SK-N-SH (cell line): ENCODE results near the gene WDR49. TPM values are rescaled to one million over a fixed set of nuclear protein-coding genes. Genes with fewer than 3 reads are reported as not detected.

Source experiments
- CTCF ChIA-PET: fragments of 300-600, 350-600 bp; formaldehyde crosslinking; extraction: SDS; loops from one replicate; lab custom pipeline; 2021; lab: Yijun Ruan, JAX
- POLR2A ChIA-PET: fragments of 350-600 bp; sonication (Branson Sonifier 250); formaldehyde crosslinking; extraction: SDS; loops from one replicate; lab custom pipeline; 2020; ENCODE audit warnings: antibody characterized with exemption, inconsistent platforms; lab: Yijun Ruan, JAX
- DNase-seq: peaks from one replicate; pipeline ENCODE4 v3.0.0; 2012
- H2AFZ ChIP-seq: fragments of 200-600 bp; sonication (generic); 2 replicates; pipeline ENCODE4 v1.8.1; 2016; ENCODE audit warnings: antibody characterized with exemption, mild to moderate bottlenecking, low read depth
- H3F3A ChIP-seq: fragments of 200-600 bp; sonication (generic); replicated peaks from 2 replicates; pipeline ENCODE3; 2016; ENCODE audit warnings: antibody characterized with exemption, mild to moderate bottlenecking; ENCODE audit not compliant: insufficient read depth
- H3K27ac ChIP-seq, 2 experiments: fragments of 200-500 bp in 1 of 2; fragments of 200-600 bp in 1 of 2; sonication (Bioruptor generic) in 1 of 2; sonication (generic), shearing (Covaris generic) in 1 of 2; 2 replicates each; pipeline versions ENCODE4 v1.5.1 to v1.6.1; 2014 to 2016; ENCODE audit warnings: low read depth in 2 of 2, inconsistent platforms in 1 of 2, low read length in 1 of 2, mild to moderate bottlenecking in 1 of 2, mixed read lengths in 1 of 2
- H3K27me3 ChIP-seq: fragments of 200-600 bp; sonication (generic), shearing (Covaris generic); 2 replicates; pipeline ENCODE4 v1.6.1; 2016; ENCODE audit warnings: mixed run types; ENCODE audit not compliant: insufficient read depth
- H3K36me3 ChIP-seq, 2 experiments: fragments of 200-500 bp in 1 of 2; fragments of 200-600 bp in 1 of 2; sonication (Bioruptor generic) in 1 of 2; sonication (generic) in 1 of 2; replicated peaks in 1 of 2; 2 replicates each; pipeline versions ENCODE3 to v1.5.1; 2014 to 2016; ENCODE audit warnings: low read length in 1 of 2, mild to moderate bottlenecking in 1 of 2; ENCODE audit not compliant: insufficient read depth in 2 of 2, control insufficient read depth in 1 of 2
- H3K4me1 ChIP-seq, 2 experiments: fragments of 200-500 bp in 1 of 2; fragments of 200-600 bp in 1 of 2; sonication (Bioruptor generic) in 1 of 2; sonication (generic), shearing (Covaris generic) in 1 of 2; 2 replicates each; pipeline versions ENCODE4 v1.5.1 to v1.6.1; 2014 to 2016; ENCODE audit warnings: low read depth in 1 of 2, low read length in 1 of 2, mixed run types in 1 of 2; ENCODE audit not compliant: insufficient read depth in 2 of 2, control insufficient read depth in 1 of 2
- H3K4me2 ChIP-seq: fragments of 200-600 bp; sonication (generic), shearing (Covaris generic); 2 replicates; pipeline ENCODE4 v1.6.1; 2017; ENCODE audit warnings: mixed run types
- H3K4me3 ChIP-seq, 2 experiments: fragments of 200-500 bp in 1 of 2; fragments of 200-600 bp in 1 of 2; sonication (Bioruptor generic) in 1 of 2; sonication (generic), shearing (Covaris generic) in 1 of 2; 2 replicates each; pipeline versions ENCODE4 v1.5.1 to v1.8.1; 2014 to 2016; ENCODE audit warnings: low read depth in 2 of 2, inconsistent platforms in 1 of 2, low read length in 1 of 2, mild to moderate bottlenecking in 1 of 2, mixed read lengths in 1 of 2, moderate library complexity in 1 of 2
- H3K79me2 ChIP-seq: fragments of 200-600 bp; sonication (generic); 2 replicates; pipeline ENCODE4 v1.8.1; 2017; ENCODE audit warnings: mild to moderate bottlenecking; ENCODE audit not compliant: insufficient read depth
- H3K9ac ChIP-seq: fragments of 200-600 bp; sonication (generic); 2 replicates; pipeline ENCODE4 v1.6.1; 2017; ENCODE audit warnings: mixed run types
- H3K9me2 ChIP-seq: fragments of 200-600 bp; sonication (generic); 2 replicates; pipeline ENCODE4 v1.6.1; 2017; ENCODE audit warnings: mixed run types
- H3K9me3 ChIP-seq: fragments of 200-600 bp; sonication (generic); 2 replicates; pipeline ENCODE4 v1.6.1; 2017; ENCODE audit warnings: mixed run types, mild to moderate bottlenecking, moderate library complexity
- H4K20me1 ChIP-seq: fragments of 200-600 bp; sonication (generic); 2 replicates; pipeline ENCODE4 v1.6.1; 2017; ENCODE audit warnings: mild to moderate bottlenecking, mixed run types; ENCODE audit not compliant: insufficient read depth
- ELF1 ChIP-seq: IDR thresholded peaks from 2 replicates; pipeline ENCODE4 v1.4.0; 2012
- EZH2phosphoT487 ChIP-seq: fragments of 200-600 bp; sonication (generic); IDR thresholded peaks from 2 replicates; pipeline ENCODE4 v1.6.1; 2017; ENCODE audit warnings: low read depth, mixed run types, mild to moderate bottlenecking, antibody characterized with exemption, moderate library complexity, borderline replicate concordance
- FOSL2 ChIP-seq: IDR thresholded peaks from 2 replicates; pipeline ENCODE4 v1.4.0; 2012; ENCODE audit warnings: low read depth, mild to moderate bottlenecking, moderate library complexity, borderline replicate concordance
- FOXJ3 ChIP-seq: sonication (generic); formaldehyde crosslinking; IDR thresholded peaks from 2 replicates; pipeline ENCODE4 v1.5.1; 2020; ENCODE audit warnings: mild to moderate bottlenecking, missing genetic modification reagents
- GABPA ChIP-seq: IDR thresholded peaks from 2 replicates; pipeline ENCODE4 v1.4.0; 2012; ENCODE audit warnings: low read depth, mild to moderate bottlenecking
- JUND ChIP-seq: IDR thresholded peaks from 2 replicates; pipeline ENCODE4 v1.4.0; 2012
- MXI1 ChIP-seq: IDR thresholded peaks from 2 replicates; pipeline ENCODE4 v1.6.1; 2012; ENCODE audit warnings: mild to moderate bottlenecking, low read depth, low read length, improper control_type of control experiment
- NFIC ChIP-seq: IDR thresholded peaks from 2 replicates; pipeline ENCODE4 v1.4.0; 2012; ENCODE audit warnings: borderline replicate concordance
- POLR2AphosphoS5 ChIP-seq: IDR thresholded peaks from 2 replicates; pipeline ENCODE4 v1.6.1; 2012; ENCODE audit warnings: low read depth, low read length
- RFX5 ChIP-seq: IDR thresholded peaks from 2 replicates; pipeline ENCODE4 v1.6.1; 2012; ENCODE audit warnings: mild to moderate bottlenecking, improper control_type of control experiment, low read length
- RXRA ChIP-seq: IDR thresholded peaks from 2 replicates; pipeline ENCODE4 v1.4.0; 2012; ENCODE audit warnings: low read depth, mild to moderate bottlenecking, borderline replicate concordance
- SIN3A ChIP-seq: IDR thresholded peaks from 2 replicates; pipeline ENCODE4 v1.6.1; 2012; ENCODE audit warnings: low read depth, mild to moderate bottlenecking, low read length, moderate library complexity, borderline replicate concordance
- TAF1 ChIP-seq: IDR thresholded peaks from 2 replicates; pipeline ENCODE4 v1.6.1; 2012; ENCODE audit warnings: low read depth, mild to moderate bottlenecking, low read length, moderate library complexity, borderline replicate concordance
- TCF12 ChIP-seq: IDR thresholded peaks from 2 replicates; pipeline ENCODE4 v1.4.0; 2012
- YY1 ChIP-seq: IDR thresholded peaks from 2 replicates; pipeline ENCODE4 v1.4.0; 2012; ENCODE audit warnings: low read depth, mild to moderate bottlenecking
- WGBS: methylation state at CpG from one replicate; pipeline ENCODE4 v1.1.6; 2017; ENCODE audit warnings: low lambda C conversion rate; 5-methylcytosine and 5-hydroxymethylcytosine counted together
- polyA plus RNA-seq, 3 experiments: library from polyadenylated mRNA; depleted of rRNA; stranded (reverse); fragments of >200 nt; gene quantifications; 2 replicates each; pipeline ENCODE4 v1.2.3, GENCODE V29; 2012
- TF ChIP-seq, protein P1 (sequence below): fragments of 200-600 bp; sonication (generic); IDR thresholded peaks from 2 replicates; pipeline ENCODE4 v1.6.1; 2017; ENCODE audit warnings: antibody characterized with exemption, mild to moderate bottlenecking, moderate library complexity
- TF ChIP-seq, protein P2 (sequence below): IDR thresholded peaks from 2 replicates; pipeline ENCODE4 v1.6.1; 2012; ENCODE audit warnings: mild to moderate bottlenecking, low read depth, low read length, moderate library complexity
- TF ChIP-seq, protein P3 (sequence below): IDR thresholded peaks from 2 replicates; pipeline ENCODE4 v1.4.0; 2012; ENCODE audit warnings: low read depth, borderline replicate concordance

Gene WDR49
- polyA plus RNA-seq, 1 of the 3 experiments (the other 2 are of a cell fraction), result not detected

DNA sequence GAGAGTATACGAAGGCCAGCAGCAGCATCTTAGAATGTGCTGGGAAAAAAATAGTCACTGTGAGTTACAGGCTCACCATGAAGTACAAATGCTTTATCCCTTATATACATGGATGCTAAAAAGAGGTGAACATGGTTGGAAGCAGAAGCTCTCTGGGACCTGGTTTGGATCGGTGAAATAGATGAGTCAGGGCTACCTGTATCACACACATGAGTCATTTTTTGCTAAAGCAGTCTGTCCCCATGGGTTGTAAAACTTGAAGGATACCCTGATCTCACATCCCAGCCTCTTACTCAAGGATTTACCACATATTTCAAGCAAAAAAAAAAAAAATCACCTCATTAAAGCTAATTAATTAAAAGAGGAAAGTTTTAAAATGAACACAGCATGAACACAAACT is 173.0 kb downstream of the WDR49 start:
- no peak overlapping the region for H3K4me3 ChIP-seq
- POLR2A ChIA-PET, result no interaction called here
- H4K20me1 ChIP-seq, result no peaks in the 10 kb centered on the region
- H3K4me2 ChIP-seq, result no peak overlapping the region
- no peaks in the 10 kb centered on the region for H3K4me1 ChIP-seq
- H2AFZ ChIP-seq, result no peak overlapping the region
- no peak for TF ChIP-seq POLR2AphosphoS5
- TF ChIP-seq GABPA, result no peak
- no peak for TF ChIP-seq NFIC
- no peak for TF ChIP-seq MXI1
- TF ChIP-seq FOSL2, result no peak
- TF ChIP-seq JUND, result no peak
- no peak for TF ChIP-seq SIN3A
- no peak for TF ChIP-seq YY1
- no peak for TF ChIP-seq EZH2phosphoT487
- no peak for TF ChIP-seq TCF12
- TF ChIP-seq, protein P1, sequence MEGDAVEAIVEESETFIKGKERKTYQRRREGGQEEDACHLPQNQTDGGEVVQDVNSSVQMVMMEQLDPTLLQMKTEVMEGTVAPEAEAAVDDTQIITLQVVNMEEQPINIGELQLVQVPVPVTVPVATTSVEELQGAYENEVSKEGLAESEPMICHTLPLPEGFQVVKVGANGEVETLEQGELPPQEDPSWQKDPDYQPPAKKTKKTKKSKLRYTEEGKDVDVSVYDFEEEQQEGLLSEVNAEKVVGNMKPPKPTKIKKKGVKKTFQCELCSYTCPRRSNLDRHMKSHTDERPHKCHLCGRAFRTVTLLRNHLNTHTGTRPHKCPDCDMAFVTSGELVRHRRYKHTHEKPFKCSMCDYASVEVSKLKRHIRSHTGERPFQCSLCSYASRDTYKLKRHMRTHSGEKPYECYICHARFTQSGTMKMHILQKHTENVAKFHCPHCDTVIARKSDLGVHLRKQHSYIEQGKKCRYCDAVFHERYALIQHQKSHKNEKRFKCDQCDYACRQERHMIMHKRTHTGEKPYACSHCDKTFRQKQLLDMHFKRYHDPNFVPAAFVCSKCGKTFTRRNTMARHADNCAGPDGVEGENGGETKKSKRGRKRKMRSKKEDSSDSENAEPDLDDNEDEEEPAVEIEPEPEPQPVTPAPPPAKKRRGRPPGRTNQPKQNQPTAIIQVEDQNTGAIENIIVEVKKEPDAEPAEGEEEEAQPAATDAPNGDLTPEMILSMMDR, result no peak
- no peak for TF ChIP-seq TAF1
- no peak for TF ChIP-seq FOXJ3 (CRISPR knock-in tag)
- TF ChIP-seq, protein P2, sequence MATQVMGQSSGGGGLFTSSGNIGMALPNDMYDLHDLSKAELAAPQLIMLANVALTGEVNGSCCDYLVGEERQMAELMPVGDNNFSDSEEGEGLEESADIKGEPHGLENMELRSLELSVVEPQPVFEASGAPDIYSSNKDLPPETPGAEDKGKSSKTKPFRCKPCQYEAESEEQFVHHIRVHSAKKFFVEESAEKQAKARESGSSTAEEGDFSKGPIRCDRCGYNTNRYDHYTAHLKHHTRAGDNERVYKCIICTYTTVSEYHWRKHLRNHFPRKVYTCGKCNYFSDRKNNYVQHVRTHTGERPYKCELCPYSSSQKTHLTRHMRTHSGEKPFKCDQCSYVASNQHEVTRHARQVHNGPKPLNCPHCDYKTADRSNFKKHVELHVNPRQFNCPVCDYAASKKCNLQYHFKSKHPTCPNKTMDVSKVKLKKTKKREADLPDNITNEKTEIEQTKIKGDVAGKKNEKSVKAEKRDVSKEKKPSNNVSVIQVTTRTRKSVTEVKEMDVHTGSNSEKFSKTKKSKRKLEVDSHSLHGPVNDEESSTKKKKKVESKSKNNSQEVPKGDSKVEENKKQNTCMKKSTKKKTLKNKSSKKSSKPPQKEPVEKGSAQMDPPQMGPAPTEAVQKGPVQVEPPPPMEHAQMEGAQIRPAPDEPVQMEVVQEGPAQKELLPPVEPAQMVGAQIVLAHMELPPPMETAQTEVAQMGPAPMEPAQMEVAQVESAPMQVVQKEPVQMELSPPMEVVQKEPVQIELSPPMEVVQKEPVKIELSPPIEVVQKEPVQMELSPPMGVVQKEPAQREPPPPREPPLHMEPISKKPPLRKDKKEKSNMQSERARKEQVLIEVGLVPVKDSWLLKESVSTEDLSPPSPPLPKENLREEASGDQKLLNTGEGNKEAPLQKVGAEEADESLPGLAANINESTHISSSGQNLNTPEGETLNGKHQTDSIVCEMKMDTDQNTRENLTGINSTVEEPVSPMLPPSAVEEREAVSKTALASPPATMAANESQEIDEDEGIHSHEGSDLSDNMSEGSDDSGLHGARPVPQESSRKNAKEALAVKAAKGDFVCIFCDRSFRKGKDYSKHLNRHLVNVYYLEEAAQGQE, result no peak
- TF ChIP-seq RFX5, result no peak
- TF ChIP-seq ELF1, result no peak
- TF ChIP-seq, protein P3, sequence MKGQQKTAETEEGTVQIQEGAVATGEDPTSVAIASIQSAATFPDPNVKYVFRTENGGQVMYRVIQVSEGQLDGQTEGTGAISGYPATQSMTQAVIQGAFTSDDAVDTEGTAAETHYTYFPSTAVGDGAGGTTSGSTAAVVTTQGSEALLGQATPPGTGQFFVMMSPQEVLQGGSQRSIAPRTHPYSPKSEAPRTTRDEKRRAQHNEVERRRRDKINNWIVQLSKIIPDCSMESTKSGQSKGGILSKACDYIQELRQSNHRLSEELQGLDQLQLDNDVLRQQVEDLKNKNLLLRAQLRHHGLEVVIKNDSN, result no peak
- TF ChIP-seq RXRA, result no peak
- no peaks in the 10 kb centered on the region for H3K79me2 ChIP-seq
- H3K27ac ChIP-seq, result no peak overlapping the region
- 0 out of 2 replicates have a peak, but pooled peaks cover 6% of the 10 kb centered on the region for H3K9me2 ChIP-seq
- WGBS, result 33% methylated on average over 2 of the region's 2 CpGs
- no peaks in the 10 kb centered on the region for H3F3A ChIP-seq
- H3K27me3 ChIP-seq, result no peaks in the 10 kb centered on the region
- DNase-seq, result no peak
- H3K9me3 ChIP-seq, result no peaks in the 10 kb centered on the region
- no peak overlapping the region for H3K9ac ChIP-seq
- CTCF ChIA-PET, result interaction anchor here (1.1 to 1.9 kb wide), 3 partner anchors 10 to 101 kb away, joined by 3 to 6 read pairs (median 4); partner anchors contain the start of gene ZBBX
- no peaks in the 10 kb centered on the region for H3K36me3 ChIP-seq
